K562 (cell line): ENCODE data around the gene ICA1L. TPM values are rescaled to one million over a fixed set of nuclear protein-coding genes. Genes with fewer than 3 reads are reported as not detected.

Experiments used
- ATAC-seq: fragments of 200-7000 bp; cut with Tn5 transposase; 3 replicates; pipeline ENCODE4 v1.9.1; 2020; ENCODE audit warnings: moderate library complexity
- BruUV-seq: library from RNA; stranded (reverse); fragments of 400-500 nt; replicated peaks from 2 replicates; lab custom pipeline; 2021; lab: Mats Ljungman, UMichigan
- CTCF ChIA-PET: fragments of 300-600 bp; formaldehyde crosslinking; extraction: SDS; loops from one replicate; lab custom pipeline; 2021; ENCODE audit warnings: low intra/inter-chr PET ratio; lab: Yijun Ruan, JAX
- POLR2A ChIA-PET: fragments of 300-600, 350-650 bp; sonication (Branson Sonifier 250); formaldehyde crosslinking; extraction: SDS; loops from one replicate; lab custom pipeline; 2021; ENCODE audit warnings: antibody characterized with exemption, inconsistent platforms; lab: Yijun Ruan, JAX
- DNase-seq, 4 experiments: peaks; one replicate each; pipeline versions ENCODE4 v3.0.0 to v3.0.0-alpha.2; 2011 to 2018; ENCODE audit warnings: low spot score in 3 of 4, mixed read lengths in 3 of 4; ENCODE audit errors: extremely low read depth in 1 of 4
- FAIRE-seq: peaks from 2 replicates; lab custom pipeline; 2011; peaks lifted over from hg19 to GRCh38; lab: Jason Lieb, UNC
- H2AFZ ChIP-seq: 2 replicates; pipeline ENCODE4 v1.6.0; 2011; ENCODE audit warnings: low read depth, low read length, control low read depth, inconsistent platforms
- H3K27ac ChIP-seq: fragments of 200-600 bp; 3 replicates; pipeline ENCODE4 v1.8.0; 2011; ENCODE audit warnings: low read depth, mild to moderate bottlenecking, control low read depth, inconsistent platforms, low read length, moderate library complexity, mixed read lengths; ENCODE audit errors: extremely low read depth
- H3K27me3 ChIP-seq, 2 experiments: fragments of 300-600 bp in 1 of 2; 2 replicates in 1 of 2; 3 replicates in 1 of 2; pipeline versions ENCODE4 v1.6.0 to v1.8.0; 2011; ENCODE audit warnings: inconsistent platforms in 2 of 2, low read length in 2 of 2, mild to moderate bottlenecking in 1 of 2, mixed read lengths in 1 of 2, moderate library complexity in 1 of 2; ENCODE audit not compliant: control insufficient read depth in 2 of 2, insufficient read depth in 2 of 2
- H3K36me3 ChIP-seq: fragments of 300-600 bp; 3 replicates; pipeline ENCODE4 v1.8.0; 2011; ENCODE audit warnings: mild to moderate bottlenecking, low read length, inconsistent platforms; ENCODE audit not compliant: control insufficient read depth, insufficient read depth
- H3K4me1 ChIP-seq, 2 experiments: fragments of 200-600 bp in 1 of 2; replicated peaks in 1 of 2; 2 replicates in 1 of 2; 3 replicates in 1 of 2; pipeline versions ENCODE4 v1.5.1 to v1.8.0; 2011; ENCODE audit warnings: inconsistent platforms in 2 of 2, low read length in 2 of 2, mild to moderate bottlenecking in 1 of 2, mixed read lengths in 1 of 2, moderate library complexity in 1 of 2; ENCODE audit not compliant: control insufficient read depth in 2 of 2, insufficient read depth in 2 of 2
- H3K4me2 ChIP-seq: 2 replicates; pipeline ENCODE4 v1.6.1; 2011; ENCODE audit warnings: low read length, control low read depth, inconsistent platforms, mixed read lengths; ENCODE audit not compliant: insufficient read depth
- H3K4me3 ChIP-seq: fragments of 200-600 bp; sonication (generic), shearing (Covaris generic); 2 replicates; pipeline ENCODE4 v1.5.1; 2016; ENCODE audit warnings: control low read depth, inconsistent platforms
- H3K79me2 ChIP-seq: fragments of 200-600 bp; 3 replicates; pipeline ENCODE4 v1.8.0; 2011; ENCODE audit warnings: low read length, inconsistent platforms; ENCODE audit not compliant: control insufficient read depth, insufficient read depth
- H3K9ac ChIP-seq, 2 experiments: 2 replicates each; pipeline versions ENCODE4 v1.6.0 to v1.6.1; 2011; ENCODE audit warnings: low read depth in 2 of 2, low read length in 2 of 2, control low read depth in 1 of 2, inconsistent platforms in 1 of 2, mild to moderate bottlenecking in 1 of 2, mixed read lengths in 1 of 2; ENCODE audit not compliant: insufficient read depth in 1 of 2
- H3K9me1 ChIP-seq: one replicate; pipeline ENCODE4 v1.6.0; 2011; ENCODE audit warnings: inconsistent platforms, mild to moderate bottlenecking, low read length, moderate library complexity; ENCODE audit not compliant: control insufficient read depth, insufficient read depth
- H3K9me3 ChIP-seq: replicated peaks from 2 replicates; pipeline ENCODE4 v1.5.1; 2011; ENCODE audit warnings: low read depth, low read length, inconsistent platforms; ENCODE audit not compliant: control insufficient read depth, insufficient read depth
- H4K20me1 ChIP-seq: replicated peaks from 2 replicates; pipeline ENCODE4 v1.6.1; 2011; ENCODE audit warnings: low read length, inconsistent platforms, mixed read lengths; ENCODE audit not compliant: control insufficient read depth, insufficient read depth
- CHAMP1 ChIP-seq: fragments of 450-650 bp; IDR thresholded peaks from 2 replicates; pipeline ENCODE4 v1.6.1; 2016; ENCODE audit warnings: mild to moderate bottlenecking
- CSDE1 ChIP-seq, 2 experiments: fragments of 450-650 bp; IDR thresholded peaks; 2 replicates each; pipeline ENCODE4 v1.6.1; 2016; ENCODE audit warnings: mild to moderate bottlenecking in 1 of 2
- E2F3 ChIP-seq: fragments of 250-450 bp; sonication (Bioruptor Pico); IDR thresholded peaks from 2 replicates; pipeline ENCODE4 v1.4.0; 2020; ENCODE audit warnings: mild to moderate bottlenecking
- E2F6 ChIP-seq, 2 experiments: IDR thresholded peaks; 2 replicates each; pipeline ENCODE4 v1.6.1; 2011; ENCODE audit warnings: borderline replicate concordance in 1 of 2, control low read depth in 1 of 2, low read depth in 1 of 2, low read length in 1 of 2, mild to moderate bottlenecking in 1 of 2, mixed read lengths in 1 of 2, moderate library complexity in 1 of 2; ENCODE audit not compliant: insufficient read depth in 1 of 2, insufficient read length in 1 of 2, poor library complexity in 1 of 2, severe bottlenecking in 1 of 2; ENCODE audit errors: extremely low read depth in 1 of 2
- HDAC6 ChIP-seq: IDR thresholded peaks from 2 replicates; pipeline ENCODE4 v1.6.1; 2012; ENCODE audit warnings: low read depth, mild to moderate bottlenecking, control low read depth, inconsistent platforms, low read length, moderate library complexity
- L3MBTL2 ChIP-seq: fragments of 450-650 bp; IDR thresholded peaks from 2 replicates; pipeline ENCODE4 v1.6.1; 2016; ENCODE audit warnings: mild to moderate bottlenecking, moderate library complexity
- NRF1 ChIP-seq, 2 experiments: fragments of 450-650 bp; IDR thresholded peaks in 1 of 2; conservative IDR thresholded peaks in 1 of 2; 2 replicates each; pipeline ENCODE4 v1.6.1; 2014; ENCODE audit warnings: mild to moderate bottlenecking in 2 of 2
- TCF3 ChIP-seq: sonication (generic); formaldehyde crosslinking; IDR thresholded peaks from 2 replicates; pipeline ENCODE4 v1.4.0; 2020; ENCODE audit warnings: mild to moderate bottlenecking, missing genetic modification reagents
- TOE1 ChIP-seq, 2 experiments: fragments of 450-650 bp in 1 of 2; sonication (generic) in 1 of 2; formaldehyde crosslinking in 1 of 2; IDR thresholded peaks; 2 replicates each; pipeline versions ENCODE4 v1.7.1 to v1.8.0; 2016 to 2022; ENCODE audit warnings: borderline replicate concordance in 2 of 2, mild to moderate bottlenecking in 2 of 2, antibody characterized with exemption in 1 of 2, inconsistent platforms in 1 of 2, low read depth in 1 of 2, missing genetic modification reagents in 1 of 2, moderate library complexity in 1 of 2
- ZC3H11A ChIP-seq: IDR thresholded peaks from 2 replicates; pipeline ENCODE4 v1.6.1; 2012; ENCODE audit warnings: low read depth, low read length, improper control_type of control experiment
- ZFP30 ChIP-seq: fragments of 250-450 bp; sonication (Bioruptor Pico); IDR thresholded peaks from 2 replicates; pipeline ENCODE4 v1.8.0; 2022; ENCODE audit warnings: moderate library complexity, mild to moderate bottlenecking, inconsistent platforms, borderline replicate concordance
- ZNF23 ChIP-seq: fragments of 250-450 bp; sonication (Bioruptor Pico); IDR thresholded peaks from 2 replicates; pipeline ENCODE4 v1.4.0; 2020; ENCODE audit warnings: mild to moderate bottlenecking
- ZNF354B ChIP-seq: fragments of 250-450 bp; sonication (Bioruptor Pico); IDR thresholded peaks from 2 replicates; pipeline ENCODE4 v1.4.0; 2020
- ZNF785 ChIP-seq: fragments of 250-450 bp; sonication (Bioruptor Pico); IDR thresholded peaks from 2 replicates; pipeline ENCODE4 v1.4.0; 2020; ENCODE audit warnings: mild to moderate bottlenecking
- WGBS: fragments of 100-300 bp; shearing (Covaris generic); methylation state at CpG from one replicate; pipeline ENCODE4 v1.1.6; 2016; ENCODE audit warnings: low coverage, mixed read lengths; ENCODE audit not compliant: insufficient coverage; ENCODE audit errors: missing lambda C conversion rate; 5-methylcytosine and 5-hydroxymethylcytosine counted together
- in situ Hi-C: fragments of 300-500 bp; cut with MboI; formaldehyde crosslinking; loops from 4 replicates; pipeline ENCODE4 v1.15.0; 2018; ENCODE audit warnings: inconsistent platforms, mixed read lengths
- intact Hi-C: fragments of 100-400 bp; cut with micrococcal nuclease; formaldehyde crosslinking; loops from 2 replicates; pipeline ENCODE4 v1.14.2; 2022
- polyA plus RNA-seq, 8 experiments: library from polyadenylated mRNA; depleted of rRNA in 4 of 8; stranded (reverse) in 5 of 8; unstranded in 3 of 8; fragments of >200 nt; fragmentation: Nextera tagmentation in 2 of 8; fragmentation: Illumina TruSeq in 1 of 8; extraction: Ambion mirVana in 2 of 8; extraction: Trizol in 1 of 8; gene quantifications; 2 replicates each; pipeline versions ENCODE4 v1.2.1 to v1.2.3, GENCODE V29; 2011 to 2014; ENCODE audit warnings: inconsistent platforms in 1 of 8, missing spikeins in 1 of 8
- total RNA-seq, 7 experiments: library from RNA; depleted of rRNA in 6 of 7; stranded (reverse); fragments of >200 nt in 6 of 7; fragmentation: Illumina TruSeq in 2 of 7; extraction: Trizol in 2 of 7; gene quantifications; 2 replicates each; pipeline versions ENCODE4 v1.2.1 to v1.2.3, GENCODE V29; 2011 to 2021; ENCODE audit warnings: low replicate concordance in 1 of 7

ICA1L gene
- total and polyA plus RNA-seq, 9 of the 15 experiments (the other 6 are each of a cell fraction or from before 2014, with no cell fraction given) = 0.57 to 1.7 (median 1.1) TPM

GRCh38 chr2:202831242-202832220 is 40.0 kb downstream of the ICA1L start (continued):
- 0 out of 2 replicates have a peak, but pooled peaks have one; percentile 23 for TF ChIP-seq CHAMP1
- no peak for TF ChIP-seq HDAC6

GRCh38 chr2:202824901-202825300 is 46.7 kb downstream of the ICA1L start:
- intact Hi-C loops = no loop called here
- in situ Hi-C loops = no loop called here
- no peaks in the 10 kb centered on the region for H3K79me2 ChIP-seq
- no peaks in the 10 kb centered on the region for H3K9me1 ChIP-seq
- H3K4me2 ChIP-seq = no peak overlapping the region
- H3K4me3 ChIP-seq = no peak overlapping the region
- DNase-seq = no peak
- no peaks in the 10 kb centered on the region for H3K4me1 ChIP-seq
- no peak for FAIRE-seq
- H3K9ac ChIP-seq = no peak overlapping the region
- no peaks in the 10 kb centered on the region for H3K27me3 ChIP-seq
- BruUV-seq = no TSS peak
- H4K20me1 ChIP-seq = no peaks in the 10 kb centered on the region
- H2AFZ ChIP-seq = no peak overlapping the region
- WGBS = 33% methylated on average over 1 of the region's 1 CpG
- ChIA-PET CTCF (no interaction called here), POLR2A (no interaction called here)
- H3K9me3 ChIP-seq = no peaks in the 10 kb centered on the region
- no peaks in the 10 kb centered on the region for H3K36me3 ChIP-seq
- no peak for ATAC-seq
- no peak overlapping the region for H3K27ac ChIP-seq
- TF ChIP-seq ZC3H11A (no peak), ZFP30 (no peak), TOE1 (IDR thresholded peaks at IDR 0.05; ENCODE audit: borderline replicate concordance) (no peak), TOE1 (CRISPR knock-in tag; IDR thresholded peaks at IDR 0.05; ENCODE audit: borderline replicate concordance, low read depth) (no peak), TCF3 (no peak), NRF1 (conservative IDR thresholded peaks at IDR 0.05 in 1 of 2, IDR thresholded peaks at IDR 0.05 in 1 of 2) (no peak), ZNF785 (CRISPR knock-in tag) (no peak), ZNF23 (CRISPR knock-in tag) (no peak), E2F3 (CRISPR knock-in tag) (no peak), ZNF354B (no peak), L3MBTL2 (no peak), E2F6 (IDR thresholded peaks at IDR 0.05; ENCODE audit: borderline replicate concordance in 1 of 2, extremely low read depth in 1 of 2, insufficient read depth in 1 of 2, insufficient read length in 1 of 2, low read depth in 1 of 2, low read length in 1 of 2, poor library complexity in 1 of 2, severe bottlenecking in 1 of 2) (no peak), CSDE1 (IDR thresholded peaks at IDR 0.05) (no peak)
